SK-N-SH treated with all-trans-retinoic acid at 6 μM for 48 hours (cell line): ENCODE results near the gene NALCN.

ENCODE experiments used
- ARNTL ChIP-seq: fragments of 450-650 bp; formaldehyde crosslinking; IDR thresholded peaks from 2 replicates; pipeline ENCODE4 v1.5.0; 2020; ENCODE audit warnings: low read depth, mild to moderate bottlenecking, moderate library complexity, borderline replicate concordance
- CREB5 ChIP-seq: fragments of 250-450 bp; sonication (Bioruptor Pico); IDR thresholded peaks from 2 replicates; pipeline ENCODE4 v1.5.1; 2020; ENCODE audit warnings: low read depth, mild to moderate bottlenecking, moderate library complexity
- CSDC2 ChIP-seq: fragments of 250-450 bp; sonication (Bioruptor Pico); IDR thresholded peaks from 2 replicates; pipeline ENCODE4 v1.5.0; 2020; ENCODE audit warnings: mild to moderate bottlenecking, moderate library complexity
- GLIS3 ChIP-seq: fragments of 250-450 bp; sonication (Bioruptor Pico); IDR thresholded peaks from 2 replicates; pipeline ENCODE4 v1.5.0; 2020; ENCODE audit warnings: mild to moderate bottlenecking, moderate library complexity
- OSR1 ChIP-seq: fragments of 250-450 bp; sonication (Bioruptor Pico); IDR thresholded peaks from 2 replicates; pipeline ENCODE4 v1.8.0; 2022; ENCODE audit warnings: moderate library complexity, mild to moderate bottlenecking, inconsistent platforms
- POU6F1 ChIP-seq: fragments of 250-450 bp; sonication (Bioruptor Pico); IDR thresholded peaks from 2 replicates; pipeline ENCODE4 v1.8.0; 2021; ENCODE audit warnings: low read depth, mild to moderate bottlenecking, moderate library complexity, borderline replicate concordance
- RARB ChIP-seq: fragments of 250-450 bp; sonication (Bioruptor Pico); IDR thresholded peaks from 2 replicates; pipeline ENCODE4 v1.8.0; 2021; ENCODE audit warnings: mild to moderate bottlenecking, moderate library complexity
- SNAI2 ChIP-seq: fragments of 250-450 bp; sonication (Bioruptor Pico); IDR thresholded peaks from 2 replicates; pipeline ENCODE4 v1.5.0; 2020; ENCODE audit warnings: mild to moderate bottlenecking, moderate library complexity
- ZFP3 ChIP-seq: fragments of 250-450 bp; sonication (Bioruptor Pico); IDR thresholded peaks from 2 replicates; pipeline ENCODE4 v1.5.0; 2020; ENCODE audit warnings: mild to moderate bottlenecking, moderate library complexity
- TF ChIP-seq, protein P1 (sequence below): fragments of 250-450 bp; sonication (Bioruptor Pico); IDR thresholded peaks from 2 replicates; pipeline ENCODE4 v1.8.0; 2020; ENCODE audit warnings: mild to moderate bottlenecking, moderate library complexity, borderline replicate concordance

- TF ChIP-seq POU6F1 (no peak), ARNTL (CRISPR knock-in tag) (no peak), RARB (CRISPR knock-in tag) (no peak), GLIS3 (CRISPR knock-in tag) (no peak), SNAI2 (CRISPR knock-in tag) (no peak), CSDC2 (no peak), ZFP3 (CRISPR knock-in tag) (no peak), OSR1 (CRISPR knock-in tag) (no peak), CREB5 (CRISPR knock-in tag) (no peak)
- TF ChIP-seq, protein P1, sequence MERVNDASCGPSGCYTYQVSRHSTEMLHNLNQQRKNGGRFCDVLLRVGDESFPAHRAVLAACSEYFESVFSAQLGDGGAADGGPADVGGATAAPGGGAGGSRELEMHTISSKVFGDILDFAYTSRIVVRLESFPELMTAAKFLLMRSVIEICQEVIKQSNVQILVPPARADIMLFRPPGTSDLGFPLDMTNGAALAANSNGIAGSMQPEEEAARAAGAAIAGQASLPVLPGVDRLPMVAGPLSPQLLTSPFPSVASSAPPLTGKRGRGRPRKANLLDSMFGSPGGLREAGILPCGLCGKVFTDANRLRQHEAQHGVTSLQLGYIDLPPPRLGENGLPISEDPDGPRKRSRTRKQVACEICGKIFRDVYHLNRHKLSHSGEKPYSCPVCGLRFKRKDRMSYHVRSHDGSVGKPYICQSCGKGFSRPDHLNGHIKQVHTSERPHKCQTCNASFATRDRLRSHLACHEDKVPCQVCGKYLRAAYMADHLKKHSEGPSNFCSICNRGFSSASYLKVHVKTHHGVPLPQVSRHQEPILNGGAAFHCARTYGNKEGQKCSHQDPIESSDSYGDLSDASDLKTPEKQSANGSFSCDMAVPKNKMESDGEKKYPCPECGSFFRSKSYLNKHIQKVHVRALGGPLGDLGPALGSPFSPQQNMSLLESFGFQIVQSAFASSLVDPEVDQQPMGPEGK (CRISPR knock-in tag), result no peak
These were observed 37.5 kb upstream of the NALCN start for GRCh38 chr13:101453784-101454201.
